ENCODE results near the gene PKP4. TPM values are rescaled to one million over a fixed set of nuclear protein-coding genes. Genes with fewer than 3 reads are reported as not detected.

PKP4 gene
- total RNA-seq, 1 experiment from 2014 or later: 40.1 TPM

- H3K36me3 ChIP-seq (ENCODE audit: low read depth, low read length): no peaks in the 10 kb centered on the region
- ATAC-seq: peak; percentile 60
- CTCF ChIA-PET: interaction anchor here (0.5 to 1.9 kb wide), 3 partner anchors 20 to 172 kb away, joined by 3 to 8 read pairs (median 3); no protein-coding TSS in a partner anchor
- peaks cover 6% of the 10 kb centered on the region for H3F3A ChIP-seq (ENCODE audit: low read length, unreplicated experiment)
- H3K27me3 ChIP-seq (ENCODE audit: low read length): no peaks in the 10 kb centered on the region
- peak overlapping the region; percentile 75 for H2AFZ ChIP-seq (ENCODE audit: low read length)
- no peaks in the 10 kb centered on the region for H4K20me1 ChIP-seq (ENCODE audit: low read length)
- no peaks in the 10 kb centered on the region for H3K79me2 ChIP-seq (ENCODE audit: low read length)
- H3K9ac ChIP-seq (ENCODE audit: low read length): peak overlapping the region; percentile 84
- peaks cover 40% of the 10 kb centered on the region for H3K4me1 ChIP-seq (ENCODE audit: insufficient read depth, low read length)
- no TSS peak for BruUV-seq (replicated peaks)
- no peak for TF ChIP-seq CTCF (conservative IDR thresholded peaks at IDR 0.05; ENCODE audit: low read depth, low read length)
- TF ChIP-seq EZH2 (IDR thresholded peaks at IDR 0.05; ENCODE audit: low read length, unreplicated experiment): no peak
- TF ChIP-seq EZH2phosphoT487 (IDR thresholded peaks at IDR 0.05; ENCODE audit: borderline replicate concordance, low read length): no peak
- POLR2A ChIA-PET (ENCODE audit: unreplicated experiment): no interaction called here
- peak overlapping the region; percentile 98 for H3K27ac ChIP-seq (ENCODE audit: low read length)
- intact Hi-C loops (cut with micrococcal nuclease): loop anchor here (1.0 to 2.0 kb wide), 2 partner anchors 124 to 186 kb away; no protein-coding TSS in a partner anchor
- peak; percentile 93 for DNase-seq
- H3K4me3 ChIP-seq (ENCODE audit: low read length): peak overlapping the region; percentile 61
- peak overlapping the region; percentile 88 for H3K4me2 ChIP-seq (ENCODE audit: low read length)
- H3K9me3 ChIP-seq (ENCODE audit: low read length): no peaks in the 10 kb centered on the region
- H3K9me2 ChIP-seq (replicated peaks; ENCODE audit: low read length): no peaks in the 10 kb centered on the region
Observed at GRCh38 chr2:158724803-158725381, 268.1 kb downstream of the PKP4 start.

GRCh38 chr2:158725441-158725891 is 268.7 kb downstream of the PKP4 start:
- H3K27me3 ChIP-seq (ENCODE audit: low read length): no peaks in the 10 kb centered on the region
- ChIA-PET CTCF (no interaction called here), POLR2A (ENCODE audit: unreplicated experiment) (no interaction called here)
- no peak overlapping the region; the same call in 1 of the 2 replicates for H3K9ac ChIP-seq (ENCODE audit: low read length)
- H3K9me3 ChIP-seq (ENCODE audit: low read length): no peaks in the 10 kb centered on the region
- H3K9me2 ChIP-seq (replicated peaks; ENCODE audit: low read length): no peaks in the 10 kb centered on the region
- no peaks in the 10 kb centered on the region for H3K36me3 ChIP-seq (ENCODE audit: low read depth, low read length)
- peaks cover 40% of the 10 kb centered on the region for H3K4me1 ChIP-seq (ENCODE audit: insufficient read depth, low read length)
- peaks cover 6% of the 10 kb centered on the region for H3F3A ChIP-seq (ENCODE audit: low read length, unreplicated experiment)
- no peaks in the 10 kb centered on the region for H3K79me2 ChIP-seq (ENCODE audit: low read length)
- H4K20me1 ChIP-seq (ENCODE audit: low read length): no peaks in the 10 kb centered on the region
- no TSS peak for BruUV-seq (replicated peaks)
- no peak overlapping the region for H3K4me3 ChIP-seq (ENCODE audit: low read length)
- peak overlapping the region; percentile 88 for H3K4me2 ChIP-seq (ENCODE audit: low read length)
- intact Hi-C loops (cut with micrococcal nuclease): loop anchor here (2.0 kb wide), 1 partner anchor 125 kb away; no protein-coding TSS in a partner anchor
- no peak for TF ChIP-seq EZH2 (IDR thresholded peaks at IDR 0.05; ENCODE audit: low read length, unreplicated experiment)
- no peak for TF ChIP-seq EZH2phosphoT487 (IDR thresholded peaks at IDR 0.05; ENCODE audit: borderline replicate concordance, low read length)
- TF ChIP-seq CTCF (conservative IDR thresholded peaks at IDR 0.05; ENCODE audit: low read depth, low read length): no peak
- ATAC-seq: peak; percentile 40
- H3K27ac ChIP-seq (ENCODE audit: low read length): peak overlapping the region; percentile 98
- DNase-seq: peak; percentile 69
- H2AFZ ChIP-seq (ENCODE audit: low read length): no peak overlapping the region

- Histone ChIP-seq H3K4me1 (ENCODE audit: insufficient read depth, low read length) (peaks cover 40% of the 10 kb centered on the region), H3F3A (ENCODE audit: low read length, unreplicated experiment) (peaks cover 6% of the 10 kb centered on the region), H3K27me3 (ENCODE audit: low read length) (no peaks in the 10 kb centered on the region), H3K9me3 (ENCODE audit: low read length) (no peaks in the 10 kb centered on the region), H3K36me3 (ENCODE audit: low read depth, low read length) (no peaks in the 10 kb centered on the region), H4K20me1 (ENCODE audit: low read length) (no peaks in the 10 kb centered on the region), H3K9me2 (replicated peaks; ENCODE audit: low read length) (no peaks in the 10 kb centered on the region), H3K9ac (ENCODE audit: low read length) (no peak overlapping the region), H3K4me3 (ENCODE audit: low read length) (no peak overlapping the region), H3K4me2 (ENCODE audit: low read length) (no peak overlapping the region), H3K79me2 (ENCODE audit: low read length) (no peaks in the 10 kb centered on the region), H3K27ac (ENCODE audit: low read length) (no peak overlapping the region), H2AFZ (ENCODE audit: low read length) (no peak overlapping the region)
- intact Hi-C loops (cut with micrococcal nuclease): no loop called here
- POLR2A ChIA-PET (ENCODE audit: unreplicated experiment): no interaction called here
- TF ChIP-seq EZH2phosphoT487 (IDR thresholded peaks at IDR 0.05; ENCODE audit: borderline replicate concordance, low read length) (no peak), EZH2 (IDR thresholded peaks at IDR 0.05; ENCODE audit: low read length, unreplicated experiment) (no peak), CTCF (conservative IDR thresholded peaks at IDR 0.05; ENCODE audit: low read depth, low read length) (no peak)
- no TSS peak for BruUV-seq (replicated peaks)
- DNase-seq (no peak), ATAC-seq (no peak)
- CTCF ChIA-PET: no interaction called here
Observed at GRCh38 chr2:158726911-158727592, 270.3 kb downstream of the PKP4 start.
